ENCODE results near the gene SLX1B. TPM values are rescaled to one million over a fixed set of nuclear protein-coding genes. Genes with fewer than 3 reads are reported as not detected.
"Not testable (repeated sequence)": the region's sequence is repeated elsewhere in the genome, so short reads cannot be mapped to it uniquely, and the experiment has no call there.

The SLX1B gene
- total and polyA plus RNA-seq, 4 experiments from 2014 or later, result 5.1 to 43.0 (median 24.2) TPM

- CTCF ChIA-PET (ENCODE audit: partially characterized antibody); H3K9me3 Mint-ChIP-seq; H3K27ac ChIP-seq (ENCODE audit: low read depth, low read length); H3K9me3 ChIP-seq (ENCODE audit: control insufficient read depth in 1 of 2, low read length in 2 of 2); H3K27ac Mint-ChIP-seq; intact Hi-C loops (cut with micrococcal nuclease); H3K36me3 ChIP-seq (ENCODE audit: insufficient read depth, low read length); H3K4me3 Mint-ChIP-seq; H3K4me3 ChIP-seq (ENCODE audit: low read length in 2 of 2); H3K27me3 ChIP-seq (ENCODE audit: insufficient read depth, low read length); H3K36me3 Mint-ChIP-seq; H3K4me1 ChIP-seq (ENCODE audit: insufficient read depth, low read length); H3K4me1 Mint-ChIP-seq; H3K27me3 Mint-ChIP-seq; POLR2A ChIA-PET (ENCODE audit: partially characterized antibody): not testable (repeated sequence)
- peak in 1 of 5 donors; percentile 4 for DNase-seq
These were observed 27.9 kb downstream of the SLX1B start for GRCh38 chr16:29482276-29482675.

GRCh38 chr16:29506308-29506707, 52.0 kb downstream of the SLX1B start, which contains the start of gene NPIPB12:
Gene NPIPB12 (minus strand): TSS chr16:29506408.
- H3K36me3 ChIP-seq (ENCODE audit: insufficient read depth, low read length); H3K4me1 ChIP-seq (ENCODE audit: insufficient read depth, low read length); H3K27me3 ChIP-seq (ENCODE audit: insufficient read depth, low read length); DNase-seq; H3K4me1 Mint-ChIP-seq; H3K4me3 ChIP-seq (ENCODE audit: low read length in 2 of 2); H3K4me3 Mint-ChIP-seq; H3K9me3 ChIP-seq (ENCODE audit: control insufficient read depth in 1 of 2, low read length in 2 of 2); H3K27me3 Mint-ChIP-seq; intact Hi-C loops (cut with micrococcal nuclease); POLR2A ChIA-PET (ENCODE audit: partially characterized antibody); CTCF ChIA-PET (ENCODE audit: partially characterized antibody); H3K36me3 Mint-ChIP-seq; H3K27ac ChIP-seq (ENCODE audit: low read depth, low read length); H3K27ac Mint-ChIP-seq; H3K9me3 Mint-ChIP-seq: not testable (repeated sequence)

Other genes with a start within 250 kb of the SLX1B start
- 1 to 10 TPM; 2.1 to 2.2 TPM for gene NPIPB11, start 47.8 kb upstream of the SLX1B start, total RNA-seq
- gene NPIPB11, start 47.8 kb upstream of the SLX1B start, polyA plus RNA-seq, result under 1 TPM in 1 of 2 donors, not detected in 1; 0.37 TPM
- gene BOLA2, start 182 bp upstream of the SLX1B start, total RNA-seq, result 10 to 100 TPM; 10.9 to 11.6 TPM
- 10 to 100 TPM; 23.3 to 28.3 TPM for gene BOLA2, start 182 bp upstream of the SLX1B start, polyA plus RNA-seq
- 1 to 10 TPM; 3.8 to 6.2 TPM for gene SULT1A4, start 5.4 kb downstream of the SLX1B start, total RNA-seq
- gene SULT1A4, start 5.4 kb downstream of the SLX1B start, polyA plus RNA-seq, result 1 to 10 TPM in 1 of 2 donors, not detected in 1; 1.8 TPM
- 10 to 100 TPM; 66.8 to 78.8 TPM for gene NPIPB12, start 51.9 kb downstream of the SLX1B start, total RNA-seq
- gene NPIPB12, start 51.9 kb downstream of the SLX1B start, polyA plus RNA-seq, result 10 to 100 TPM in 1 of 2 donors, 1 to 10 TPM in 1; 1.4 to 15.0 TPM
- gene SPN, start 208.7 kb downstream of the SLX1B start, total RNA-seq, result 100 to 1,000 TPM; 168 to 175 TPM
- 100 to 1,000 TPM in 1 of 2 donors, 10 to 100 TPM in 1; 86.3 to 208 TPM for gene SPN, start 208.7 kb downstream of the SLX1B start, polyA plus RNA-seq
- gene QPRT, start 224.6 kb downstream of the SLX1B start, total RNA-seq, result 1 to 10 TPM in 1 of 2 experiments, under 1 TPM in 1; 0.99 to 1.1 TPM
- under 1 TPM; 0.53 to 0.69 TPM for gene QPRT, start 224.6 kb downstream of the SLX1B start, polyA plus RNA-seq

Data from CD4-positive, alpha-beta memory T cell (primary cell).